Choroid plexus epithelial cell (primary cell): Measurements from ENCODE around the gene U2AF2.

Experiments used
- DNase-seq: peaks from one replicate; pipeline ENCODE4 v3.0.0-alpha.2; 2010; ENCODE audit warnings: low read depth
- H3K4me3 ChIP-seq: 2 replicates; pipeline ENCODE4 v1.5.1; 2011; ENCODE audit warnings: low read depth, mild to moderate bottlenecking, control low read depth, low read length, moderate library complexity
- TF ChIP-seq, protein P1 (sequence below): conservative IDR thresholded peaks from 2 replicates; pipeline ENCODE4 v1.5.1; 2011; ENCODE audit warnings: low read depth, mild to moderate bottlenecking, control low read depth, inconsistent platforms, low read length, moderate library complexity

U2AF2 gene

GRCh38 chr19:55638864-55639359 is 15.9 kb upstream of the U2AF2 start:
- H3K4me3 ChIP-seq, result no peak overlapping the region
- TF ChIP-seq, protein P1, sequence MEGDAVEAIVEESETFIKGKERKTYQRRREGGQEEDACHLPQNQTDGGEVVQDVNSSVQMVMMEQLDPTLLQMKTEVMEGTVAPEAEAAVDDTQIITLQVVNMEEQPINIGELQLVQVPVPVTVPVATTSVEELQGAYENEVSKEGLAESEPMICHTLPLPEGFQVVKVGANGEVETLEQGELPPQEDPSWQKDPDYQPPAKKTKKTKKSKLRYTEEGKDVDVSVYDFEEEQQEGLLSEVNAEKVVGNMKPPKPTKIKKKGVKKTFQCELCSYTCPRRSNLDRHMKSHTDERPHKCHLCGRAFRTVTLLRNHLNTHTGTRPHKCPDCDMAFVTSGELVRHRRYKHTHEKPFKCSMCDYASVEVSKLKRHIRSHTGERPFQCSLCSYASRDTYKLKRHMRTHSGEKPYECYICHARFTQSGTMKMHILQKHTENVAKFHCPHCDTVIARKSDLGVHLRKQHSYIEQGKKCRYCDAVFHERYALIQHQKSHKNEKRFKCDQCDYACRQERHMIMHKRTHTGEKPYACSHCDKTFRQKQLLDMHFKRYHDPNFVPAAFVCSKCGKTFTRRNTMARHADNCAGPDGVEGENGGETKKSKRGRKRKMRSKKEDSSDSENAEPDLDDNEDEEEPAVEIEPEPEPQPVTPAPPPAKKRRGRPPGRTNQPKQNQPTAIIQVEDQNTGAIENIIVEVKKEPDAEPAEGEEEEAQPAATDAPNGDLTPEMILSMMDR, result peak; percentile 67
- DNase-seq, result peak; percentile 49

- TF ChIP-seq, protein P1, result peak; percentile 61
- H3K4me3 ChIP-seq, result peak overlapping the region; percentile 81
- peak; percentile 83 for DNase-seq
These were observed 14.7 kb upstream of the U2AF2 start for GRCh38 chr19:55640043-55640576.

DNA sequence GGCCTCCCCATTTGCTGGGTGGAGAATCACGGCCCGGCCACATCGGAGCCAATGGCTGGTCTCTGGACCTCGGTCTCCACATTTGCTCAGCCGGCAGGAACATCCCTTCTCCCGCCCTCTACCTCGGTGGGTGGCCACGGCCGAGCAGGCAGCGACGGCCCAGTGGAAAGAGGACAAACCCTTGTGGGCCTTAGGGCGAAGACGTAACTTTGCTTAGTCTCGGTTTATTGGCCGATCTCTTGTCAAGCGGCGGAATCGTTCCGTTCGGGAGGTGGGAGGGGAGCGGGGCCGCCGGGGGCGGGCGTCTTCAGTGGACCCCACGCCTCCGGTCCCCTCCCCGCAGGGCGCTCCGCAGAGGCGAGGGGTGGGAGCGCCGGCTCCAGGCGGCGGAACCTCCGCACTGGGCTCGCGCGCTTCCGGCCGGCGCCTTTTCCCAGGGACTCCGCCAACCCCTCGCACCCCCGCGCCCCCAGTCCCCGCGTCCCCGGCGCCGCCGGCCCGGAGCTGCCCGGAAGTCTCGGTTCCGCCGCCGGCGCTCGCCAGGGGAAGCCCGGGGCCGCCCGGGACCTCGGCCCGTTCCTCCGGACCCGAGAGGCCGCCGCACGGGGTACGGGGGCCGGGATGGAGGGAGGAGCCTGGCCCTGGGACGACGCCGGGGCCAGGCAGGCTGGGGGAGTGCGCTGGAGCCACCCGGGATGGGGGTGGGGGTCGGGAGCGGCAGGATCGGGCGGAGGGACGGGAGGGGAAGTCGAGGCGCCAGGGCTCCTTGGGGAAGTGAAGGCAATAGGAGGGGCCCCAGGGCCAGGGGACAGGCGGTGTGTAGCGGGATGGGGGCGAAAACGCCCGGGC is 14.0 kb upstream of the U2AF2 start, which contains the start of gene ZNF580:
Gene ZNF580 (plus strand): TSS at position 426 of the 849 bp plus-strand sequence. CDS start 1,507 bp downstream, outside the sequence.
- peak; percentile 91 for DNase-seq
- TF ChIP-seq, protein P1, result no peak
- H3K4me3 ChIP-seq, result peak within 1 kb of the TSS; percentile 81

DNA sequence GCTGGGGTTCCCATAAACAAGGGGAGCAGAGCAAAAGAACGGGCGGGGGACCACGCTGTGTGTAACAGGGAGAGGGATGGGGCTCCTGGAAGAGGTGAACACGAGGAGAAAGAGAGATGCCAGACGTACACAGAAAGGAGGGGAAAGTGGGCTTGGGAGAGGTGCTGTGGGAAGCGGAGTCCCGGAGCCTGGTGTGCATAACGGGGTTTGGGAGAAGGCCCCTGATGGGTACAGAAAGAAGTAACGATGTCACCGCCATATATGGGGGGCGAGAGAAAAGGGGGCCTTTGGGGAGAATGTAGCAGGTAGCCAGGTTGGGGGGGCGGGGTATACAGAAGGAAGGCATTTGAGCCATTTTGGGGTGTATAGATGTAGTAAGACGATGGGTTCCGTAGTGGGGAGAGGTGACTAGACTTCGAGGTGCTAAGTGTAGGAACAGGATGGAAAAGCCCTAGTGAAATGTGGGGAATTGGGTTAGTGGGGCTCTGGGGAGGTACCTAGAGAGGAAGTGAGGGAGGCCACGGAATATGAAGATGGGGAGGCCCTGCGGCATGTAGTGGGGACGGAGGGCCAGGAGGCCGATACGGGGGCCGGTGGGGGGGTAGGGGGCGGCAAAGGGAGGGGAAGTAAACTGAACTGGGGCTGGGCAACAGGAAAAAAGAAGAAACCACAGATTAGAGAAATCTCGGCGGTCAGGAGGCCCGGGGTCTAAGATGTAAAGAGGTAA is 13.2 kb upstream of the U2AF2 start:
- TF ChIP-seq, protein P1, result no peak
- peak overlapping the region; percentile 81 for H3K4me3 ChIP-seq
- DNase-seq, result peak; percentile 50

GRCh38 chr19:55642153-55643002 is 12.5 kb upstream of the U2AF2 start:
- H3K4me3 ChIP-seq, result peak overlapping the region; percentile 81
- peak; percentile 46 for DNase-seq
- TF ChIP-seq, protein P1, result no peak

GRCh38 chr19:55643003-55643886 is 11.6 kb upstream of the U2AF2 start, which contains the start of gene ZNF581:
Gene ZNF581, plus strand, starts transcription at chr19:55643649. Its CDS starts 923 bp downstream, at chr19:55644572.
- TF ChIP-seq, protein P1, result no peak
- peak within 1 kb of the TSS; percentile 81 for H3K4me3 ChIP-seq
- peak; percentile 82 for DNase-seq
